ENCODE results near the gene ARL16.

The ARL16 gene

GRCh38 chr17:81716674-81716996 lies 33.0 kb upstream of the ARL16 start:
- Mint-ChIP-seq H3K27me3 (no peaks in the 10 kb centered on the region), H3K9me3 (no peaks in the 10 kb centered on the region), H3K4me3 (no peak overlapping the region), H3K27ac (ENCODE audit: low read depth) (no peak overlapping the region), H3K36me3 (ENCODE audit: insufficient read depth) (peaks cover 1% of the 10 kb centered on the region), H3K4me1 (peaks cover 5% of the 10 kb centered on the region)
- no peak for DNase-seq (ENCODE audit: low spot score in 2 of 2)
- no peak for ATAC-seq (replicated peaks; ENCODE audit: extremely low read depth, poor library complexity, severe bottlenecking)

GRCh38 chr17:81715872-81716673 lies 32.5 kb upstream of the ARL16 start:
- Mint-ChIP-seq H3K27ac (ENCODE audit: low read depth) (no peak overlapping the region), H3K27me3 (no peaks in the 10 kb centered on the region), H3K9me3 (no peaks in the 10 kb centered on the region), H3K4me3 (no peak overlapping the region), H3K4me1 (peaks cover 5% of the 10 kb centered on the region), H3K36me3 (ENCODE audit: insufficient read depth) (peaks cover 1% of the 10 kb centered on the region)
- DNase-seq (ENCODE audit: low spot score in 2 of 2) (no peak), ATAC-seq (replicated peaks; ENCODE audit: extremely low read depth, poor library complexity, severe bottlenecking) (no peak)

GRCh38 chr17:81715107-81715871 lies 31.7 kb upstream of the ARL16 start:
- DNase-seq (ENCODE audit: low spot score in 2 of 2) (no peak), ATAC-seq (replicated peaks; ENCODE audit: extremely low read depth, poor library complexity, severe bottlenecking) (no peak)
- H3K36me3 Mint-ChIP-seq (ENCODE audit: insufficient read depth) = peaks cover 5% of the 10 kb centered on the region
- peaks cover 5% of the 10 kb centered on the region for H3K4me1 Mint-ChIP-seq
- no peak overlapping the region for H3K27ac Mint-ChIP-seq (ENCODE audit: low read depth)
- H3K4me3 Mint-ChIP-seq = no peak overlapping the region
- no peaks in the 10 kb centered on the region for H3K9me3 Mint-ChIP-seq
- H3K27me3 Mint-ChIP-seq = no peaks in the 10 kb centered on the region

- H3K4me1 Mint-ChIP-seq = peaks cover 5% of the 10 kb centered on the region
- no peaks in the 10 kb centered on the region for H3K27me3 Mint-ChIP-seq
- DNase-seq (ENCODE audit: low spot score in 2 of 2) = no peak
- no peaks in the 10 kb centered on the region for H3K9me3 Mint-ChIP-seq
- H3K27ac Mint-ChIP-seq (ENCODE audit: low read depth) = no peak overlapping the region
- no peak for ATAC-seq (replicated peaks; ENCODE audit: extremely low read depth, poor library complexity, severe bottlenecking)
- no peak overlapping the region for H3K4me3 Mint-ChIP-seq
- peaks cover 5% of the 10 kb centered on the region for H3K36me3 Mint-ChIP-seq (ENCODE audit: insufficient read depth)
These were observed 31.0 kb upstream of the ARL16 start for GRCh38 chr17:81714412-81715106.

GRCh38 chr17:81713556-81714411 lies 30.2 kb upstream of the ARL16 start:
- no peak for ATAC-seq (replicated peaks; ENCODE audit: extremely low read depth, poor library complexity, severe bottlenecking)
- DNase-seq (ENCODE audit: low spot score in 2 of 2) = no peak
- Mint-ChIP-seq H3K4me3 (peak overlapping the region; percentile 79), H3K4me1 (peaks cover 5% of the 10 kb centered on the region), H3K27ac (ENCODE audit: low read depth) (no peak overlapping the region), H3K9me3 (no peaks in the 10 kb centered on the region), H3K36me3 (ENCODE audit: insufficient read depth) (peaks cover 5% of the 10 kb centered on the region), H3K27me3 (no peaks in the 10 kb centered on the region)

DNA sequence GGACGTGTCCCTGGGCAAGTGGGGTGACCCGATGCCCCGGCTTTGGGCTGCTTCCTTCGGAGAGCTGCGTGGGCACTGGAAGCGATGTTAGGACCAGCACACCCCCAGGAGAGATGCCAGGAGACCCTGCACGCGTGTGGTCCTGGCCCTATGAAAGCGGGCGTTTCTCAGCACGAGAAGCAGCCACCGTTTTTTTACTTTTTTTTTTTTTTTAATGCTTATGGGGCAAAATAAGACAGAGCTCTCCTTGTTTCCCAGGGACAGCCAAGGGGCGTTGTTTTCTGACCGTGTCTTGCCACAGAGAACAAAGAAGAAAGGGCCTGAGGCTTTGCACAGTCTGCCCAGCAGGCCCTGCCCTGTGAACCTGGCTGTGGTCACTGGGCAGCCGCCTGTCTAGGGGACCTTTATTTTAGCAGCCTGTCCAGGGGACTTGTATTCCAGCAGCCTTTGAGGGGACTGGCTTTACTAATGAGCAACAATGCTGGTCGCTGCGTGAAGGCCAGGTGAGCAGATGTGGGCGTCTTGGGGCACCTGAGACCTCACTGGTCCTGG lies 29.5 kb upstream of the ARL16 start:
- no peak for ATAC-seq (replicated peaks; ENCODE audit: extremely low read depth, poor library complexity, severe bottlenecking)
- Mint-ChIP-seq H3K9me3 (no peaks in the 10 kb centered on the region), H3K4me1 (peaks cover 5% of the 10 kb centered on the region), H3K27me3 (no peaks in the 10 kb centered on the region), H3K4me3 (peak overlapping the region; percentile 79), H3K27ac (ENCODE audit: low read depth) (no peak overlapping the region), H3K36me3 (ENCODE audit: insufficient read depth) (peaks cover 5% of the 10 kb centered on the region)
- no peak for DNase-seq (ENCODE audit: low spot score in 2 of 2)

DNA sequence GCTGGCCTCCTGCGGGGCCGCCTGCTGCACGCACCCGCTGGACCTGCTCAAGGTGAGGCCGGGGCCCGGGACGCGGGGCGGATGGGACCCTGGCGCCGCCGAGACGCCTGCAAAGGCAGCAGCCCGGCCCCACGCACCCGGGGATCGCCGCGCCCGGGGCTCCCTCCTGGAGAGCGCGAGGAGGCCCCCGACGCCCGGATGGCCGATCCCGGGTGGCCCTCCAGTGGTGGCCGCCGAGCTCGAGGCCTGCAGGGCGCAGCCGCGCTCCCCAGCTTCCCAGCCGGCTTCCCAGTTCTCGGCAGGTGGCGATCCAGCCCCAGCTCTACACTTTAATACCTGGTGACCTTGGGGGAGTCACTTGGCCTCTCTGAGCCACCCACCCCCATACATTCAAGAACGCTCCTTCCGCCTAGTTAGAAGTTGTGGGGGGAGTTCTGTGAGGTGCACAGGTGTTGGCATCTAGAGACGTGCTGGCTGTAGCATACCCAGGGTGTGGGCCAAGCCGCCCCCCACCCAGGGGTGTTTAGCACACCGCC lies 28.9 kb upstream of the ARL16 start:
- DNase-seq (ENCODE audit: low spot score in 2 of 2) (no peak), ATAC-seq (replicated peaks; ENCODE audit: extremely low read depth, poor library complexity, severe bottlenecking) (peak; percentile 33)
- Mint-ChIP-seq H3K27ac (ENCODE audit: low read depth) (no peak overlapping the region), H3K27me3 (no peaks in the 10 kb centered on the region), H3K4me3 (peak overlapping the region; percentile 79), H3K36me3 (ENCODE audit: insufficient read depth) (peaks cover 8% of the 10 kb centered on the region), H3K4me1 (peaks cover 5% of the 10 kb centered on the region), H3K9me3 (no peaks in the 10 kb centered on the region)

- no peaks in the 10 kb centered on the region for H3K9me3 Mint-ChIP-seq
- no peaks in the 10 kb centered on the region for H3K27me3 Mint-ChIP-seq
- DNase-seq (ENCODE audit: low spot score in 2 of 2) (peak; percentile 50 to 52), ATAC-seq (replicated peaks; ENCODE audit: extremely low read depth, poor library complexity, severe bottlenecking) (peak; percentile 81)
- H3K36me3 Mint-ChIP-seq (ENCODE audit: insufficient read depth) = peaks cover 11% of the 10 kb centered on the region
- peaks cover 5% of the 10 kb centered on the region for H3K4me1 Mint-ChIP-seq
- H3K27ac Mint-ChIP-seq (ENCODE audit: low read depth) = peak within 1 kb of the TSS; percentile 49
- peak within 1 kb of the TSS; percentile 79 for H3K4me3 Mint-ChIP-seq
These were observed 28.3 kb upstream of the ARL16 start, which contains the start of gene SLC25A10 for GRCh38 chr17:81711814-81712467. Gene SLC25A10, plus strand, starts transcription at chr17:81712284. Its CDS starts 143 bp downstream, at chr17:81712427.

DNA sequence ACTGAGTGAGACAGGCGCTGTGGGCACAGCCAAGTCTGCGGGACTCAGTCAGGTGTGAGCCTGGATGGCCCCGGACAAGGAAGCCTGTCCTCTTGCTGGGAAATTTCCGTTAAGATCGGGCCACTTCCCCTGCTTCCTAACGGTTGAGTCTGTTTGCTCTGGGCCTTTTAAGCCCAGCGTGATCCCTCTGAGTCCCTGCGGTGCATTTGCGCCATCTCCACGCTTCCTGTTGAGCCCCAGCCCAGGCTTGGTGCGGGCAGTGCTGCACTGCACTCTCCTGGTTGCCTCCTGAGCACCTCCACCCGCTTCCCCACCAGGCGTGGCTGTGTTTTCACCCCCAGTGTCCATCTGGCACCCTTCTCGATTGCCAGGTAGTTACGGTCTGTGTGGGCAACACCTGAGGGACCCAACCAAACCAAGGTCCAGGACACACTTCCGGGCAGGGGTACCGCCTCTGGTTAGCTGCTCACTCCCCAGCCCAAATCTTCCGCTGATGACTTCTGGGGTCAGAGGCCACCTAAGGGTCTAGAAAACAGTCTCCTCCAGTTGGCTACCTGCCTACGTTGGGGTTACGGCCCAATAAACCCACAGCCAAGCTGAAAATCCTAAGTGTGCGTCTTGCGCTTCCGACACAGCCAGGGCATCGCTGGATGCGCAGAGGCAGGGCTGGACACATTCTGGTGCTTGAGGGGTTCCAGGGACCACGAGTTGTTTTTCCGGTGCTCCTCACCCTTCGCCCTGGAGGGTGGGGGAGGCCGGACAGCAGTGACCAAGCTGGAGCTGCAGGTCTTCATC lies 27.1 kb upstream of the ARL16 start:
- peaks cover 14% of the 10 kb centered on the region for H3K4me1 Mint-ChIP-seq
- H3K27ac Mint-ChIP-seq (ENCODE audit: low read depth) = no peak overlapping the region
- H3K27me3 Mint-ChIP-seq = no peaks in the 10 kb centered on the region
- H3K9me3 Mint-ChIP-seq = no peaks in the 10 kb centered on the region
- no peak for ATAC-seq (replicated peaks; ENCODE audit: extremely low read depth, poor library complexity, severe bottlenecking)
- peaks cover 19% of the 10 kb centered on the region for H3K36me3 Mint-ChIP-seq (ENCODE audit: insufficient read depth)
- no peak overlapping the region for H3K4me3 Mint-ChIP-seq
- DNase-seq (ENCODE audit: low spot score in 2 of 2) = no peak

DNA sequence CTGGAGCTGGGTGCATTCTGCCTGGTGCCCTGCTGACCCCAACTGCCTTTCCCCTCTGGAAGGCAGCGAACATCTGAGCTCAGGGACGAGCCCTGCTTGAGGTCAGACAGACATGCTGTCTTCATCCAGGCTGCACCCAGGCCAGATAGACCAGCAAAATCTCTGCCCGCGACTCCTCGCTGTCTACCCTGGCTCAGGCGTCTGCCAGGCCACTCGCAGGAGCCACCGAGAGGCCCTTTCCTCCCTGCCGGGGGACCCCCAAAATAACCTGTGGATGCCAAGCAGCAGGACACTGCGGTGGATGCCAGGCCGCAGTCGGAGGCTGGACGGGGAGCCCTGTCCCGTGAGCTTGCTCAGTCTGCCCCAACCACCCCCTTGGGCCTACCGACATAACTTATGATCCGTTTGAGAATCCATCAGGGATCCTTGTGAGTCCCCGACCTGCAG lies 25.2 kb upstream of the ARL16 start:
- Mint-ChIP-seq H3K4me3 (no peak overlapping the region), H3K27me3 (no peaks in the 10 kb centered on the region), H3K9me3 (no peaks in the 10 kb centered on the region), H3K4me1 (peaks cover 17% of the 10 kb centered on the region), H3K27ac (ENCODE audit: low read depth) (no peak overlapping the region), H3K36me3 (ENCODE audit: insufficient read depth) (peaks cover 31% of the 10 kb centered on the region)
- ATAC-seq (replicated peaks; ENCODE audit: extremely low read depth, poor library complexity, severe bottlenecking) (no peak), DNase-seq (ENCODE audit: low spot score in 2 of 2) (no peak)
